Stimulated activated CD4-positive, alpha-beta T cell treated with anti-CD3 and anti-CD28 coated beads, Interleukin-1b, Interleukin-23, amount 100 ng/mL, for 4 hours (primary cell): ENCODE results near the gene CYFIP2.

Experiments
- DNase-seq, 2 donors: peaks; one replicate each; pipeline ENCODE4 v3.0.0-alpha.2; 2020; ENCODE audit warnings: low read depth in 2 of 2

The CYFIP2 gene

DNA sequence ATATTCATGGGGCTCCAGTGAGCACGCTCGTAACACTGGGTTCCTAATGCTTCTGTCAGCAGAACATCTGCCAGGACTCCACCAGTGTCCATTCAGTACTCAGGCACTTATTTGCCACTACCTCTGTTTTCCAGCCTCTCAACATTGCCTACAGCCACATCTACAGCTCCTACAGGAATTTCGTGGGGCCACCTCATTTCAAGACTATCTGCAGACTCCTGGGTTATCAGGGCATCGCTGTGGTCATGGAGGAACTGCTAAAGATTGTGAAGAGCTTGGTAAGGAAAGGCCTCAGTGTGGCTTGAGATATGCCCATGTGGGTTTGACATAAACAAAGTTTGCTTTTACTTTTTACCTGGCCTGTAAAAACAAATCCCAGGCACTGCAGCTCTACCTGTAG is 92.9 kb downstream of the CYFIP2 start:
- DNase-seq: no peak

DNA sequence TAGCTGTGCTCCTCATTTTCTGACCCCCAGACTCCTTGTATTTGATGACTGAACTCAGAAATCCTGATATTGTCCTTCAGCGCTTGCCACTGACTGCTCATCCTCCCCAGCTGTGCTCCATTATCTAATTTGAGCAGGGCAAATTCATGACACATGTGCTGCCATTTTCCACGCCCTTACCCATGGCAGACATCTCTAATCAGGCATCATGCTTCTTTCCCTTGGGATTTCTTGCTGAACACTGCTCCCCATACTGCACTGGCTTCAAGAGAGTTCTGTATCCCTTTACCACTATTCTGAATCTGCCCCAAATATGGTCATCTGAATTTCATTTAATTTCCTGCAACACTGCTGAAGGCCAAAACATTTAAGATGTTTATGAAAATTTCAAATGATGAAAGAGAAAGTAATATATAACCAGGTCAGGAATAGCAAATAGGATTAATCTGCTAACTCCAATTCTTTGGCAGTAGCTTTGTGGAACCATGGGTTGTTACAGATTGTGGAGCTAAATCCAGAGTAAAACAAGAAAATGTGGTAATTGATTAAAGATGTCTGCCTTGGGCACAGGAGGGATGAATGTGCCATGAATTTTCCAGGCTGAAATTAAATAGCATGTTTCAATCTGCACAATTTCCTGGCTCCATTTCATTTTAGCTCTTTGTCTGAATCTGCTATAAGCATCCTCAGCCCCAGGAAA is 93.6 kb downstream of the CYFIP2 start:
- DNase-seq: no peak

DNA sequence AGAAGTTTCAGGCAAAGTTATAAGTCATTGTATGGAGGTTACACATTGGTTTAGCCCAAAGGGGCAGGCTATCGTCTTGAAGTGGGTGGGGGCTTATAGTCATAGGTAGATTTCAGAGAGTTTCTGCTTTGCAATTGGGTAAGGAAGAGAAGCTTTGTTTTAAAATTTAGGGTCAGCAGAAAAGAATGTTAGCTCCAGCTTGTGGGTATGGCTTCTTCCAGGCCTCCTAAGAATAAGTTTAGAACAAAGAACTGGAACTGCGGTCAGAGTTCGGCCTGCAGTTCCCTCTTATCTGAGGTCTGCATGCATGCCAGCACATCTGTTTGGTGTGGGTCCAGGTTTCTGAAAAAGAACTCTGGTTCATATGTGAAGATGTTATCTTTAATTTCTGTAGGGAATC is 96.1 kb downstream of the CYFIP2 start:
- no peak for DNase-seq

DNA sequence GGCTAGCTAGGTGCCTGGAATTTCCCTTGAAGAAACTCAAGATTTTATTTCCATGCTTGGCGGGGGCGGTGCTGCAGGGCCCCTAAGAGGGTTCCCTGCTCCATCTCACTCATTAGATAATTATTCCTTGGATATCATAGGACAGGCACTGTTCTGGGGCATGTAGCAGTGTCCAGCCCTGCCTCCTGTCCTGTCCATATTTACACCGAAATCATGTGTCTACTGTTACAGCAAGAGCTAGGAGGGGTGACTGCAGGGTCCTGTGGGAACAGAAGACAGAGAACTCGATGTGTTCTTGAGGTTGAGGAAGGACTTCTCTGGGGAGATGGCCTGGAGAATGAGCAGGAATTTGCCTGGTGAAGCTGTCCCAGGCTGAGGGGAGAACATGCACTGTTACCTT is 96.6 kb downstream of the CYFIP2 start:
- no peak for DNase-seq

DNA sequence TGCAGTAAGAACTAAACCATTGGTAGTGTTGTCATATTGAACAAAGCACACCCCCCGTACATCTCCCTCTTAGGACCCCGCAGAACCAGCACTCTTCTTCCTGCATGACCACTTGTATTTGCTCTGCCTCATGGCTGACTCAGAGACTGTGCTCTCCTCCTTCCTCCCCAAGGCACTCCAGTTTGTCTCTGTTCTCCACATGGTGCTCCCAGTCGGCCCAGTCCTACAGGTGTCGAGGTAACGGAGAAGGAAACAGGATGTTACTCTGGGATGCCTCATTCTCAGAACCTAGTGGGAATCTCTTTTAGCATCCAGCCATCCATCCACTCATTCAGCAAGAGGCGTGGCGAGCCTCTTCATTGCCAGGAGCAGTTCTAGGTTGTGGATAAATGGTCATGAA is 97.1 kb downstream of the CYFIP2 start:
- no peak for DNase-seq

DNA sequence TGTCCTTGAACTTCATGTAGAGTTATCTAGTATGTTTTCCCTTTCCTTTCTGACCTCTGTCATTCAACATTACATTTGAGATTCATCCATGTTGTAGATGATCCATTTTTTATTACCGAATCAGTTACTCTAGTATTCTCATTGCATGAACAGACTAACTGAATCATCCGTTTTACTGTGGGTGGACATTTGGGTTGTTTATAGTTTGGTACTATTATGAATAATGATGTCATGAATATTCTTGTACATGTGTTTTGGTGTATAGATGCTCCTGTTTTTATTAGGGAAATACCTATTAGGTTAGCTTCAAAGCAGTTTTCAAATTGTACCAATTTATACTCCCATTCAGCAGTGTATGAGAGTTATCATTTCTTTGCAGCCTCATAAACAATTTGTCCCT is 99.8 kb downstream of the CYFIP2 start:
- DNase-seq: no peak

DNA sequence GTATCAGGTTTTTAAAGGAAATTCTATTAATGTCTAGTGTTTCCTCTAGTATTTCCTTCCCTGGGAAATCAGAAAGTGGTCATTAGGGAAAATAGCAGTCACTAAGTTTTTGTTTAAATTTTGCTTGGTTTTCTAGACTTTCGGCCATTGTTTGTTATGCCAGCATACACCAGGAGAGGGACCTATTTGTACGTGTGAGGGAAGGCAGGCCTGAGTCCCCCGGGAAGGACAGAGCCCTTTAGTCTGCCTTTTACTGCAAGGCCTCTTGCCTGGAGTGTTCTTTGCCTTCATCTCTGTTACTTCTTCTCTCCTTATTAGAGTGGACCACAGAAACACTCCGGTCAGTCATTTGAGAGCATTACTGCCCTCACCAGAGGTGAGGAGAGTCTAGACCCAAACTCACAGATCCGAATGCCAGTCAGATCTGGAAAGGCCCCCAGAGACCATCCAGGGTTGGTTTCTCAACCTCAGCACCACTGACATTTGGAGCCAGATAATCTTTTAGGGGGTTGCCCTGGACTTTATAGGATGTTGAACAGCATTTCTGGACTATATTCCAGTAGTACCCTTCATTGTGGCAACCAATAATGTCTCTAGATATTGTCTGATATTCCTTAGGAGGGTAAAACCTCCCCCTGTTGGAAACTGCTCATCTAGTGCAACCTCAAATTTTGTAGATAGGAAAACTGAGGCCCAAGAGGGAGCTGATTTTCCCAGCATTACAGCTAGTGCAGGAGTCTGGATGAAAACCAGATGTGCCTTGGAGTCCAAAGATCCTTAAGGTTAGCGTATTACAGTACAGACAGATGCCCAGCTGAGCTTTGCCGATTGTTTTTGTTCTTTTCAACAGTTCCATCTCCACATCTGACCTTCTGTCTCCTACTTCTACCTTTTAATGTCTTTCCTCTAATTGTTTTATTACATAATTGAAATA is 101.1 kb downstream of the CYFIP2 start:
- DNase-seq: no peak

DNA sequence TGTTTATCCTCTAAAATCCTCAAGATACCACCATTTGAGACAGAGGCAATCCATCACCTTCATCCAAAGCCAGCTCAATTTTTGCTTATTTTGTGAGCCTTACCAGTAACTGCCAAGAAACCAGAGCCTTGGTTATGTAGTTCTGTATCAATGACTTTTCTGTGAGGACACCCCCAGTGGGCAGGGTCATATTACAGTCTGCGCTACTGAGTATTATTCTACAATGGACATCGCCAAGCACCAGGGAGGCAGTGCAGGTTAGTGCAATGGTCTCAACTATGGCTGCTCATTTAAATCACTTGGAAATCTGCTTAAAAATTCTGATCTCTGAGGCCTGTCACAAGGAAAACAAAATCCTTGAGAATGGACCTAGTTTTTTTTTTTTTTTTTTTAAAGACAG is 103.6 kb downstream of the CYFIP2 start:
- no peak for DNase-seq

DNA sequence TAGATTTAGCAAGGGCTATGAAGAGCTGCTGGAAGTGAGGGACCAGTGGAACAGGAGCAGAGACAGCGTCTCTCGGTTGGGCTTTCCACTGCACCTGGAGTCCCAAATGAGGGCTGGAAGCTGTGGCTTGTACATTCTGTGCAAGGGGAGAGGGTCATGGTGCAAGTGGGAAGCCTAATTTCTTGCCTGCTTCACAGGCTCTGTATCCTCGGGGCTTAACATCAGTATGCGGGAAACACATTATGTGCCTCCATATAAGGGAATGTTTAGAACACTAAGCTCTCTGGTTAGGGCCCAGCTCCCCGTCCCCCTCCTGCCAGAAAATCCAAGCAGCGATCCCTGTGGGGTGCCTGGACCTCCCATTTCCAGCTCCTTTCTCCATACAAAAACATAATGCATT is 105.0 kb downstream of the CYFIP2 start:
- DNase-seq: no peak

DNA sequence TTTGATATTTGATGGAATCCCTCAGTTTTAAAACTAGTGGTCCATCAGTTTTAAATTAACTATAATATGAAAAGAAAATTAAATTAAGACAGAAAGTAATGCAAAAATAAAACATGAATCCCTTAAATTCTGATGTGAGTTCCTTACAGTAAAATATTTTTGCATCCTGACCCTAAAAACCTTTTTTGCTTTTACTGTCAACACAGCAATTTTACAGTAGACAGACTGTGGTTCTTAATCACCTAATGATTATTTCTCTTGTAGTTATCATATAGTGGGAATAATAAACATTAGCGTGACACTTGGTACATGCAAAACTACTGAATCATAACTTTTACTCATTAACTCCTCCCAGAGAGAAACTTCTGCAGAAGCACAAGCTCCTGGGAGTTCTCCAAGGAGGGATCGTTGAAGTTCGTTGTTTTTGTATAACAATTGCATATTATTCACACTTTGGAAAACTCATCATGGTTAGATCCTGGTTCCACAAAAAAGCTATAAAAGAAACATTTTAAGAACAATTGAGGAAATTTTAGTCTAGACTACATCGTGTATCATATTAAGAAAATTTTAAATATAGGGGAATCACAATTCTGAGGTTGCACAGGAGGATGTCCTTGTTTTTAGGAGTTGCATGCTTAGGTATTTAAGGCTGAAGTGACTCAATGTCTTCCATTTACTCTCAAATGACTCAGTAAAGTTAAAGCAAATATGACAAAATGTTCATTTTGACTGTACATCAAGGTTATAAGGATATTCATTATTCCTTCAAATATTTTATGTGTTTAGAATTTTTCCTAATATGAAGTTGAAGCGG is 105.9 kb downstream of the CYFIP2 start:
- DNase-seq: no peak

DNA sequence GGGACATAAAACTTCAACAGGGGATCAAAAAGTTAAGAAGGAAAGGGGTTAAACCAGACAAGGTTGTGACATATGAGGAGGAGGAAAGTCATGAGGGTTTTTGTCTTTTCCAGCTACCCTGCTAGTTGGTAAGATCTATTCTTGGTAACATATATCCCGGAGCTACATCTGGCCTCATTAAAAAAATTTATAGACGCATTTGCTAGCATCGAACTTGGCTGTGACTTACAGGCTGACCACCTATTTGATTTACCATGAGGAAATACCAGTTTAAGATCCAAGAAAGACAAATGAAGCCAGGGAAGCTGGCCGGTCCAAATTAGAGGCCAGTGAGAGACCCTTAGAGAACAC is 106.5 kb downstream of the CYFIP2 start:
- DNase-seq: no peak

DNA sequence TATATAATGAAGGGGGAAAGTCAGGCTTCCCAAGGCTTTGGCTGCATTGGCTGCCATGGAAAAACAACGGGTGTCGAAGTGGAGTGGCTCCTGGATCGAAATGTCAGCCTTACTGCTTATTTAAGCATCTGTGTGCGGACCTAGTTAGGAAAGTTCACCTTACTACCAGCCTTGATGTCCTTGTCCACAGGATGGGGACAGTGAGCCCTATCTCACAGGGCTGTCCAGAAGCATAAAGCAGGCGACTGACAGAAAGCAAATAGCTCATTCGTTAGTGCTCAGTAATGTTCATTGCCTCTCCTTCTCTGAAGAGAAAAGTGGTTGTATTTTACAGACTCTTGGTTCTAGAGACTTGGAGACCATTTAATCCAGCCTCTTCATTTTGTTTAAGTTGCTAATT is 112.6 kb downstream of the CYFIP2 start:
- no peak for DNase-seq

DNA sequence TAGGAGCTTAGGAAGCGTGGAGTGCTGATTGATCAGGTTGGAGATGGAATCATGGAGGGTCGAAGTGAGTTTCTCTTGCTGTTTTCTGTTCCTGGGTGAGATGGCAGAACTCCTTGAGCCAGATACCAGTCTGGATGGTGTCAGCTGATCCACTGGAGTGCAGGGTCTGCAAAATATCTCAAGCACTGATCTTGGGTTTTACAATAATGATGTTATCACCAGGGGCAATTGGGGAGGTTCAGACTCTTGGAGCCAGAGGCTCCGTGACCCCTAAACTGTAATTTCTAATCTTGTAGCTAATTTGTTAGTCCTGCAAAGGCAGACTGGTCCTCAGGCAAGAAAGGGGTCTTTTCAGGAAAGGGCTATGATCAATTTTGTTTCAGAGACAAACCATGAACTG is 114.1 kb downstream of the CYFIP2 start:
- no peak for DNase-seq

DNA sequence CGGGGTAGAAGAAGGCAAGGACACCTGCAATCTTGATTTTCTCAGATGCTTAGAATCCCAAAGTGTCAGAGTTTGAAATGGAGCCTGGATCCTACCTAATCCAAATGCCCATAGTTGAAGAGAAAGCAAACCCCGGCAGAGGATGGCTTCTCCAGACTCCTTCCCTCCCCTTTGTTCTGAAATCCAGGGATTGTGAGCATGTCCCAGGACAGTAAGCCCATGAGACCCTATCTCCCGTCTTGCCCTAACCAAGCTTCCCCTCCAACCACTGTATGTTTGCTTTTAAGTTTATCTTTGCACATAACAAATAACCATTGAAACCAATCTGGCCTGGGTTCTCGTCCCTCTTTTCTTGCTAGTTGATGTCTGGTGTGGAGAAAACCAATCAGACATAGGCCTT is 115.8 kb downstream of the CYFIP2 start:
- DNase-seq: no peak

DNA sequence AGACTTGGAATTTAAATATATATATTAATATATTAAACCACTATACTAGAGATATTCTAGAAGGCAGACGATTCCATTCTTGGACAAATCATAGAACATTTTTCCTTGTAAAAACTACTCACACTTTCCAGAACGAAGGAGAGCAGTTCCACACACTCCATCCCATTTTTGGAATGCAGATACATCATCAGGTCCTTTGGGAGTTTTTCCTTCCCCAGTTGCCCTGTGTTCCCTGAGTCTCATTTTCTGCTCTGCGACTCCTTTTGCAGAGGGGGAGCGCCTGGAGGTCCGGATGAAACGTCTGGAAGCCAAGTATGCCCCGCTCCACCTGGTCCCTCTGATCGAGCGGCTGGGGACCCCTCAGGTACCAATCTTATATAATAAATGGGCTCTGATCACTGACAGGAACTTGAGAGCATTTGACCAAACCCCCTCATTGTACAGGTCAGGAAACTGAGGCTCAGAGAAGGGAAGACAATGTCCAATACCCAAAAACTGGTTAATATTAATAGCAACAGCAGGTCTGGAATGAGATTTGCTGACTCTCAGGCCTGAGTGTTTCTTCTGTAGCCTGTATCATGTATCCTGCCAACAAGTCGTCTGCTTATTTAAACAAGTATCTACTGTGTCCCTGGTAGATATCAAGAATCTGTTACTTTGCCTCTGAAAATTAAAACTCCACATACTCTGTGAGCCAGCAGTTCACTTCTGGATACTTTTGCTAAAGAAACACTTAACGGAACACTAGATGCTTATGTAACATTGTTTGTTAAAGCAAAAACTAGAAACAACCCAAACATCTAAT is 117.3 kb downstream of the CYFIP2 start:
- no peak for DNase-seq

DNA sequence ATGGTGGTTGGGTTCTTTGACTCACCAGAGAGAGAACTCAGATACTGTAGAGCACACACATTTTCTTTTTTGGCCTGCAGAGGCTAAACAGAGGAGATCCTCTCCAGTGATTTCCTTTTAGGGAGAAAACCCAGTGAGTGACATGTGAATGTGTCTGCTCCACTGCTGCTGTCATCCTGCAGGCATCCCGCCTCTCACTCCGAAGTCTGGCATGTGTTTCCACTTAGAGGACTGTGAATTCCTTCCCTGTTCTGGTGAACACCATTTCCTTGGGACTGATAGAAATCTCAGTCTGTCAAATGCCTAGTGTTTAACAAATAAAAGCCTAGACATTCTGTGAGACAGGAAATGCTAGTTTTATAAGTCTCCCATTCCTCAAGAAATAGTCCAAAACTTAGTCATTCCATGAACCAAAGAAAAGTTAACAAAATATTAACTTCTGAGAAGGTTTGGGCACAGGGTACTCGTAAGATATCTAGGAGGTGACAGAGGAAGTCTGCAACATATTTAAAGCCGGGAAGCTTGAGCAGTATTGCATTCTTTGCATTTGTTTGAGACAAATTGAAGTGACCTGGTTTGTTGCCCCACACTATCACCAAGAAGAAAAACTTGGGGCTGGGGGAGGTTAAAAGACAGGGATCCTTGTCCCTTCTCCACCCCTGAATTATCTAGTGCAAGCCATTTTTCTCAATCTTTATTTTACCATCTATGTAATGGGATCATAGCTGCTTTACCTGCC is 119.2 kb downstream of the CYFIP2 start:
- no peak for DNase-seq

DNA sequence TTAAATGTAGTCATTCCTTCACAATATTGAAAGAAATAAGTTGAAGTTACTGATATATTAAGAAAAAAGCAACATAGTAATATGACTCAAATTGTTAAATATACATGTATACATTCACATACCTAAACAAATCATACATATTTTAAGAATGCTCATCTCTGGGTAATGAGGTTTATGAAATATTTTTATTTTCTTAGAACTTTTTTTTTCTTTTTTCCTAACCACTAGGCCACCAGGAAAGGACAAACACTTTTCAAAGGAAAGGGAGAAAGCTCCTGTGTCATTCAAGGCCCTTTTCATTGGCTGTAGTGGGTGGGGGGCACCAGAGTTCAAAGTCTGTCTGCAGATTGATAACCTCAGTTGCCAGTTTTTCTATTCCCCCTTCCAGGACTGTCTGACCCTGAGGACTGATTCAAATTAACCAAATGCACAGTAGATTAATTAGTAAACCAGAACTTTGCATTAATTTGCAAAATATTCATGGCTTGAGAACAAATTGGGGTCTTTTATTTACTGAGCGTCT is 121.2 kb downstream of the CYFIP2 start:
- no peak for DNase-seq

DNA sequence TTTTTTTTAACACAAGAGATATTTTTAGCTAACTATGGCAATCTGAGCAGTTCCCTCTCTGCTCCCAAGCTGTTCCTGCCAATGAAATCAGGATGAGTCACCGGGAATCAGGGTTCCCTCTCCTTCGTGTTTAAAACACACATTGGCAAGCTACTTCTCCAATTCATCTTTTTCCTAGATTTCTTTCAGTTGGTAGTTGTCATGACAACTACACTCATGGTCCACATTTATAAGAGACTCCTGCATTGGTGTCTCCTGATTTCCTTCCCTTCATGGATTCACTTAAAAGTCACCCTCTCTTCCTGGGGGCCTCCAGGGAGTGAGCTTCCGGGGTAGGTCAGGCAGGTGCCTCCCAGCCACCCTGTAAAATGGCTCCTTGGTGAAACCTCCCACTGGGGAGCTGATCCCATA is 121.8 kb downstream of the CYFIP2 start:
- no peak for DNase-seq

DNA sequence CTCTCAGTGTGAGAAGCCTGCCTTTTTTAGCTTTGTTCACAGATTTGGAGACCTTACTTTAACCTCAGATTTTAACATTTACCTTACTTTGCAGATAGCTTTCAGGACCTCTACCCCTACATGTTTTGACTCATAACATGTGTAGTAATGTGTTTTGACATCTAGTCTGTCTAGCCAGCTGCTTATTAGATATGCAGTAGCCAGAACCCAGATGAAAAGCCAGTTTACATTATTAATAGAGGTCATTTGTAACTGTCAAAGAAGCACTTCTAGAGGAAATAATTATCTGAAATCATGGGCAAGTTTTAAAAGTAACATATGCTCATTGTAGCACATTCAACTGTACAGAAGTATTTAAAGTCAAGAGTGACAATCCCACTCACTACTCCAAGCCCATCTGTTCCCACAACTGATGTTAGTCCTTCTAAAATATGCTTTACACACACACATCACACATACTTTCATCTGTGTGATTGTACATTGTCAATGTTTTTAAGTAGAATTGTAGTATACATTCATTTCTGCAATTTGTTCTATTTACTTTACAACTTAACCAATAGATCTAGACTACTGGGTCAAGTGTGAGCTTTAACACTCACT is 122.3 kb downstream of the CYFIP2 start:
- no peak for DNase-seq

DNA sequence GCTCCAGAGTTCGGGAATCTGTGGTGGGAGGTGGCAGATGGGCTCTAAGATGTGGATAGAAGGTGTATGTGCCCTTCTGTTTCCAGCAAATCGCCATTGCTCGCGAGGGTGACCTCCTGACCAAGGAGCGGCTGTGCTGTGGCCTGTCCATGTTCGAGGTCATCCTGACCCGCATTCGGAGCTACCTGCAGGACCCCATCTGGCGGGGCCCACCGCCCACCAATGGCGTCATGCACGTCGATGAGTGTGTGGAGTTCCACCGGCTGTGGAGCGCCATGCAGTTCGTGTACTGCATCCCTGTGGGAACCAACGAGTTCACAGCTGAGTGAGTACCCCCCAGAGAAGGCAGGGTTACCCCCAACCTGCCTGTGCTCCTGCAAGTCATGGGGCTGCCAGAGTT is 123.2 kb downstream of the CYFIP2 start:
- no peak for DNase-seq
